GM10266 (cell line): ENCODE data around the gene ACBD6.

Experiments
- DNase-seq: peaks from one replicate; pipeline ENCODE4 v3.0.0; 2012; ENCODE audit errors: extremely low spot score
- TF ChIP-seq, protein P1 (sequence below): IDR thresholded peaks from 2 replicates; pipeline ENCODE4 v1.5.1; 2012; ENCODE audit warnings: mild to moderate bottlenecking, low read depth; ENCODE audit not compliant: control insufficient read depth, insufficient read depth; ENCODE audit errors: missing control alignments

ACBD6 gene

DNA sequence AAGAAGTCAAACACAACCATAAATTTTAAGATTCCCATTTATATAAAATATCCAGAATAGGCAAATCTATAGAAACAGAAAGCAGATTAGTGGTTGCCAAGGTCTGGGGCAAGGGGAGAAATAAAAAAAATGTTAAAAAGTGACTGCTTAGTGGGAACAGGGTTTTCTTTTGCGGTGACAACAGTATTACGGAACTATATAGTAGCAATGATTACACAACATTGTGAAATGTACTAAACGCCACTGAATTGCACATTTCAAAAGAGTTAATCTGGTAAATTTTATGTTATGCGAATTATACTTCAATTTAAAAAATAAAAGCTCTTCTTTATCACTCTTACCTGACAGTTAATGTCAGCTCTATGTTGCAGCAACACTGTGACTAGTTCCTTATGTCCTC is 105.2 kb downstream of the ACBD6 start:
- DNase-seq, result no peak
- TF ChIP-seq, protein P1, sequence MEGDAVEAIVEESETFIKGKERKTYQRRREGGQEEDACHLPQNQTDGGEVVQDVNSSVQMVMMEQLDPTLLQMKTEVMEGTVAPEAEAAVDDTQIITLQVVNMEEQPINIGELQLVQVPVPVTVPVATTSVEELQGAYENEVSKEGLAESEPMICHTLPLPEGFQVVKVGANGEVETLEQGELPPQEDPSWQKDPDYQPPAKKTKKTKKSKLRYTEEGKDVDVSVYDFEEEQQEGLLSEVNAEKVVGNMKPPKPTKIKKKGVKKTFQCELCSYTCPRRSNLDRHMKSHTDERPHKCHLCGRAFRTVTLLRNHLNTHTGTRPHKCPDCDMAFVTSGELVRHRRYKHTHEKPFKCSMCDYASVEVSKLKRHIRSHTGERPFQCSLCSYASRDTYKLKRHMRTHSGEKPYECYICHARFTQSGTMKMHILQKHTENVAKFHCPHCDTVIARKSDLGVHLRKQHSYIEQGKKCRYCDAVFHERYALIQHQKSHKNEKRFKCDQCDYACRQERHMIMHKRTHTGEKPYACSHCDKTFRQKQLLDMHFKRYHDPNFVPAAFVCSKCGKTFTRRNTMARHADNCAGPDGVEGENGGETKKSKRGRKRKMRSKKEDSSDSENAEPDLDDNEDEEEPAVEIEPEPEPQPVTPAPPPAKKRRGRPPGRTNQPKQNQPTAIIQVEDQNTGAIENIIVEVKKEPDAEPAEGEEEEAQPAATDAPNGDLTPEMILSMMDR, result no peak

DNA sequence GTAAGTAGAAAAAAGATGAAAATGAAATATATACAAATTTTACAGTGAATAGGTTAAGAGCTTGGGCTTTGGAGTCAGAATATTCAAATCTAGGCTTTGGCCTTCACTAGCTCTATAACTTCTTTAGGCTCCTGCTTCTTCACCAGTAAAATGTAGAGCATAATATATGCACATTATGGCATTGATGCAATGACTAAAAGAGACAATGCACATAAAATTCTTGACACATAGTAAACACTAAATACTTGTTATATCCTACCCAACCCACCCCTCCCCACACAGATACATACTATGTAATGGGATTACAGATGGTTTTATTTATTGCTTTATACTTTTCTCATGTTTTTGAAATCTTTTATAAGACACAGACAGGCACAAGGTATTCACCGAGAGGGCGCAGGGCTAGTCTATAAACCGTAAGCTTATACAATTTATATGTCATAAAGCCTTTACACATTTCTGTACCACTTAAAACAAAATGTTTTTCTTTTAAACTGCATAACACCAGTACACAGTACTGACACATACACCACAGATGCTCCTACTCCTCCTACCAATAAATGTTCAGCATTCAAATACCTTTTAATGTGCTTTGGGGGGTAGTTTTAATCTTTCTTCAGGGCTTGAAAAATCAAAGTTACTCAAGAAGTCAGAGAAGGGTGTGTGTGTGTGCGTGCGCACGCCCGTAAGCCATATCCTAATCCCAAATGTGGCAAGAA is 109.8 kb downstream of the ACBD6 start:
- TF ChIP-seq, protein P1, result no peak
- DNase-seq, result no peak

DNA sequence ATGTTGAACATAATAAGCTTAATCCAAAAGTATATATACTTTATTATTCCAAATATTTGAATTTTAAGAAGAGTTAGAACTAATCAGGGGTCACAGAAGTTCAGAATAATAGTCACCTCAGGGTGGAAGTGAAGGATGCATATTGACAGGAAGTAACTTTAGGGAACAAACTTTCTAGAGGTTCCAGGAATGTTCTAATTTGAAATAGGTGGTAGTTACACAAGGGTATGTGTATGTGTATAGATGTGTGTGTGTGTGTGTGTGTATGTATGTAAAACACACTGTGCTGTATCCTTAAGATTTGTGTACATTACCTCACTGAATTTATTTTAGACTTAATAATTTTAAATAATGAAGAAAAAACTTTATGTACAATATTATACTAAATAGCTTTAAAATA is 110.4 kb downstream of the ACBD6 start:
- TF ChIP-seq, protein P1, result no peak
- DNase-seq, result no peak

DNA sequence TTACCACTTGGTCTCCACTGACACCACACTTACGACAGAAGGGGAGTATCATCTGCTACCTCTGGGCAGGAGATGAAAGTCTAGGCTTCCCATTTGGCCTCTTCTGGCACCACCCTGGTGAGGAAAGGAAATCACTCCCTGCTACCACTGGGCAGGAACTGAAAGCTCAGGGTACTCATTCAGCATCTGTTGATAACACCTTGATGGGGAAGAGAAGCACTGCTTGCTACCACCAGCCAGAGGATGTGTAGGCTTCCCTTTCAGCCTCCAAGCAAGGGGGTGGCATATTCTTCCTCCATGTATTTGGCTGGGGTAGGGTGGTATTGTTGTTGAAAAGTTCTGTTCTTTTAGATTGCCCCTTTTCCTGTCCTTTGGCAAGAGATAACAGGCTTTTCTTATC is 115.0 kb downstream of the ACBD6 start:
- TF ChIP-seq, protein P1, result no peak
- no peak for DNase-seq

DNA sequence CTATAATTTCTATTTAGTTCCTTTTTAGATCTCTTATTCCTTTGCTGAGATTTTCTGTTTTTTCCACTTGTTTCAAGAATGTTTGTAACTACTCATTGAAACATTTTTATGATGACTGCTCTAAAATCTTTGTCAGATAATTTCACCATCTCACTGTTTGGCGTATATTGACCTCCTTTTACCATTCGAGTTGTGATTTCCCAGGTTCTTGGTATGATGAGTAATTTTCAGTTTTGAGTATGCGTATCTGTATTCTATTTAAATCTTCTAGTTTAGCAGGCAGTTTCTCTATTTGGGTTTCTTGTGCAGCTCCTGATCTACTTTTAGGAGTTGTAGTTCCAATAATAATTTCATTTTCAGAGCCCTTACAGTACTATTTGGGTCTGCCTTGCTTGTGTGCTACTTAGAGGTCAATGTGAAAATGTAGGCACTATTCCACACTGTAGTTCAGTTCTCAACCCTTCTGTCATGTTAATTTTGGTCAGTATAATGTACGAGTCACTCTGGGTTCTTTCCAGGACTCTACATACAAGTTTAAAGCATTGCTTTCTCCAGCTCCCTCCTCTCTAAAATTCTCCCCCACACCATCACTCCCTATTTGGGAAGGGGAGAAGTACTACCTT is 115.5 kb downstream of the ACBD6 start:
- no peak for DNase-seq
- TF ChIP-seq, protein P1, result no peak

DNA sequence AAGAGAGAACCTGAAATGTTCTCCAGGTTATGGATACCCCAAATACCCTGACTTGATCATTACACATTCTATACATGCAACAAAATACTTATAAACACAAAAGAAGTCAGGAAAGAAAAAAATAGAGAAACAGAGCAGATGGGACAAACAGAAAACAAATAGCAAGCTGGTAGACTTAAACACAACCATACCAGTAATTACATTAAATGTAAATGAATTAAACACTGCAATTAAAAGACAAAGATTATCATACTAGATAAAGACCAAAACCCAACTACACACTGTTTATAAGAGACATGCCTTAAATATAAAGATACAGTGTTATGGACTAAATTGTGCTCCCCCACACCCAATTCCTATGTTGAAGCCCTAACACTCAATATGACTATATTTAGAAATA is 117.2 kb downstream of the ACBD6 start:
- DNase-seq, result no peak
- TF ChIP-seq, protein P1, result no peak

DNA sequence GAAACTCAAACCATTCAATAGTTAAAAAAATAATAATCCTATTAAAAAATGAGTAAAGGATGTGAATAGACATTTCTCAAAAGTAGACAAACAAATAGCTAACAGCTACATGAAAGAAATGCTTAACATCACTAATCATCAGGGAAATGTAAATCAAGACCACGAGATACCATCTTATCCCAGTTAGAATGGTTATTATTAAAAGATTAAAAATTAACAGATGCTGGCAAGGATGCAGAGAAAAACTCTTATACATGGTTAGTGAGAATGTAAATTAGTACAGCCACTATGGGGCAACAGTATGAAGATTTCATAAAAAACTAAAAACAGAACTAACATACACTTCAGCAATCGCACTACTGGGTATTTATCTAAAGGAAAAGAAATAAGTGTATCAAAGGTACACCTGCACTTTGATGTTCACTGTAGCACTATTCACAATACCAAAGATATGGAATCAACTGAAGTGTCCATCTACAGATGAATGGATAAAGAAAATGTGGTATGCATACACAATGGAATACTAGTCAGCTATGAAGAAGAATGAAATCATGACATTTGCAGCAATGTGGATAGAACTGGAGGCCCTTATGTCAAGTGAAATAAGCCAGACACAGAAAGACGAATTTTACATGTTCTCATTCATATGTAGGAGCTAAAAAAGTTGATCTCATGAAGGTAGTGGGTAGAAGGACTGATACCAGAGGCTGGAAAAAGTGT is 117.9 kb downstream of the ACBD6 start:
- no peak for DNase-seq
- TF ChIP-seq, protein P1, result no peak
